ENCODE measurements around the gene INHBA. TPM values are rescaled to one million over a fixed set of nuclear protein-coding genes. Genes with fewer than 3 reads are reported as not detected.

INHBA gene
- total RNA-seq, 1 experiment from 2014 or later: 1.7 TPM

DNA sequence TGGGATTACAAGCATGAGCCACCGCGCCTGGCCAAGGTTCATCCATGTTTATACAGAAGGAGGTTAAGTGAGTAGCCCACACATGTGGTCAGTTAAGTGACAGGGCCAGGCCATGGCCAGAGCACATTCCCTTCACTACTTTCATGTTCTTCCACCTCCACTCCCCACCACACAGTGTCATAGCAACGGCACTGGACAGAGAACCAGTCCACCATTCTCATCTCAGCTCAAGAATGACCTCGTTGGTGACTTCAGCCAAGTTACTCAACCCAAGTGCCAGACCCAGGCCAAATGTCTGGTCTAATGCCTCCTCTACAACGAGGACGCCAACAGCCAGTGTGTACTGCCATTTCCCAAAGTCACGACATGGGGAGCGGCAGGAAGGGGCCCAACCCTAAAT, 62.4 kb downstream of the INHBA start:
- H4K91ac ChIP-seq (ENCODE audit: insufficient read length, low read depth, low read length): no peak overlapping the region
- H3K4me2 ChIP-seq (ENCODE audit: insufficient read depth, insufficient read length, low read length): no peak overlapping the region
- H3K23me2 ChIP-seq (ENCODE audit: insufficient read length, low read depth, low read length, poor library complexity, severe bottlenecking): no peaks in the 10 kb centered on the region
- H3K9me3 Mint-ChIP-seq: peaks cover 0 to 3% of the 10 kb centered on the region in 2 experiments
- no peak overlapping the region for H4K5ac ChIP-seq (ENCODE audit: insufficient read length, low read depth, low read length)
- H3K27ac ChIP-seq (ENCODE audit: insufficient read length, low read depth, low read length): no peak overlapping the region
- no peaks in the 10 kb centered on the region for H3K27me3 Mint-ChIP-seq (ENCODE audit: low read depth)
- no peak overlapping the region for H3K27ac Mint-ChIP-seq
- TF ChIP-seq, protein P1, sequence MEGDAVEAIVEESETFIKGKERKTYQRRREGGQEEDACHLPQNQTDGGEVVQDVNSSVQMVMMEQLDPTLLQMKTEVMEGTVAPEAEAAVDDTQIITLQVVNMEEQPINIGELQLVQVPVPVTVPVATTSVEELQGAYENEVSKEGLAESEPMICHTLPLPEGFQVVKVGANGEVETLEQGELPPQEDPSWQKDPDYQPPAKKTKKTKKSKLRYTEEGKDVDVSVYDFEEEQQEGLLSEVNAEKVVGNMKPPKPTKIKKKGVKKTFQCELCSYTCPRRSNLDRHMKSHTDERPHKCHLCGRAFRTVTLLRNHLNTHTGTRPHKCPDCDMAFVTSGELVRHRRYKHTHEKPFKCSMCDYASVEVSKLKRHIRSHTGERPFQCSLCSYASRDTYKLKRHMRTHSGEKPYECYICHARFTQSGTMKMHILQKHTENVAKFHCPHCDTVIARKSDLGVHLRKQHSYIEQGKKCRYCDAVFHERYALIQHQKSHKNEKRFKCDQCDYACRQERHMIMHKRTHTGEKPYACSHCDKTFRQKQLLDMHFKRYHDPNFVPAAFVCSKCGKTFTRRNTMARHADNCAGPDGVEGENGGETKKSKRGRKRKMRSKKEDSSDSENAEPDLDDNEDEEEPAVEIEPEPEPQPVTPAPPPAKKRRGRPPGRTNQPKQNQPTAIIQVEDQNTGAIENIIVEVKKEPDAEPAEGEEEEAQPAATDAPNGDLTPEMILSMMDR (conservative IDR thresholded peaks at IDR 0.05): no peak
- H4K8ac ChIP-seq (replicated peaks; ENCODE audit: insufficient read length, low read depth, low read length): no peak overlapping the region
- no peaks in the 10 kb centered on the region for H3K79me1 ChIP-seq (ENCODE audit: insufficient read depth, low read depth, low read length, poor library complexity, severe bottlenecking)
- H3T11ph ChIP-seq (ENCODE audit: low read length): no peak overlapping the region
- no peak for DNase-seq
- H3K4ac ChIP-seq (ENCODE audit: low read depth, low read length): no peak overlapping the region
- no peaks in the 10 kb centered on the region for H4K20me1 ChIP-seq (ENCODE audit: control insufficient read depth, insufficient read depth, insufficient read length)
- no peak overlapping the region for H3K4me3 Mint-ChIP-seq
- H2BK12ac ChIP-seq (ENCODE audit: insufficient read length, low read depth, low read length): no peak overlapping the region
- no peak overlapping the region for H3K14ac ChIP-seq (ENCODE audit: insufficient read depth, low read length)
- H2BK15ac ChIP-seq (ENCODE audit: low read depth, low read length): no peak overlapping the region
- H3K27me3 ChIP-seq (ENCODE audit: insufficient read depth, low read length): no peaks in the 10 kb centered on the region
- no peak overlapping the region for H2BK5ac ChIP-seq (ENCODE audit: insufficient read length, low read length)
- no peaks in the 10 kb centered on the region for H3K79me2 ChIP-seq (ENCODE audit: insufficient read depth, low read length)
- H3K4me1 Mint-ChIP-seq: peaks cover 20 to 23% of the 10 kb centered on the region in 2 experiments
- H3K56ac ChIP-seq (ENCODE audit: insufficient read length, low read depth, low read length): no peak overlapping the region
- H3K23ac ChIP-seq (ENCODE audit: insufficient read length, low read depth, low read length): no peak overlapping the region
- no peaks in the 10 kb centered on the region; the same call in 1 of the 2 replicates for H3K4me1 ChIP-seq (ENCODE audit: insufficient read depth, low read length)
- H3K18ac ChIP-seq (ENCODE audit: insufficient read length, low read depth, low read length): no peak overlapping the region
- whole genome bisulfite sequencing (ENCODE audit: extremely low coverage, insufficient read length, low lambda C conversion rate): no CpG with 5 or more reads among the region's 8 CpGs
- no peak overlapping the region for H3K9ac ChIP-seq (ENCODE audit: extremely low read depth, insufficient read length, low read length)
- no peaks in the 10 kb centered on the region for H3K9me3 ChIP-seq (ENCODE audit: control insufficient read depth, low read depth, low read length)
- no peak overlapping the region for H2BK120ac ChIP-seq (ENCODE audit: low read depth, low read length, poor library complexity, severe bottlenecking)
- peak overlapping the region; percentile 6 for H2AFZ ChIP-seq (ENCODE audit: low read length)
- H2AK5ac ChIP-seq (ENCODE audit: insufficient read length, low read length): no peak overlapping the region
- H3K36me3 Mint-ChIP-seq (ENCODE audit: insufficient read depth in 1 of 3, low read depth in 3 of 3): peaks cover 3 to 7% (median 4%) of the 10 kb centered on the region in 3 experiments; a peak in 3 of 7 replicates
- H2BK20ac ChIP-seq (ENCODE audit: low read depth, low read length, poor library complexity, severe bottlenecking): no peak overlapping the region
